NB4 (cell line): ENCODE results near the gene NT5C3B.

Experiments
- DNase-seq: peaks from one replicate; pipeline ENCODE4 v3.0.0; 2010; ENCODE audit warnings: low read depth
- H3K4me3 ChIP-seq: one replicate; pipeline ENCODE4 v1.5.1; 2011; ENCODE audit warnings: mild to moderate bottlenecking, low read depth, low read length, moderate library complexity
- MYC ChIP-seq: IDR thresholded peaks from 2 replicates; pipeline ENCODE4 v1.6.1; 2011; ENCODE audit warnings: low read depth, low read length
- POLR2A ChIP-seq: IDR thresholded peaks from 2 replicates; pipeline ENCODE4 v1.6.1; 2011; ENCODE audit warnings: mild to moderate bottlenecking; ENCODE audit not compliant: insufficient read length; ENCODE audit errors: extremely low read depth
- TF ChIP-seq, protein P1 (sequence below): IDR thresholded peaks from one replicate; pipeline ENCODE4 v1.5.1; 2012; ENCODE audit warnings: low read depth, low read length
- TF ChIP-seq, protein P2 (sequence below): IDR thresholded peaks from 2 replicates; pipeline ENCODE4 v1.6.1; 2011; ENCODE audit warnings: low read depth, low read length

NT5C3B gene

DNA sequence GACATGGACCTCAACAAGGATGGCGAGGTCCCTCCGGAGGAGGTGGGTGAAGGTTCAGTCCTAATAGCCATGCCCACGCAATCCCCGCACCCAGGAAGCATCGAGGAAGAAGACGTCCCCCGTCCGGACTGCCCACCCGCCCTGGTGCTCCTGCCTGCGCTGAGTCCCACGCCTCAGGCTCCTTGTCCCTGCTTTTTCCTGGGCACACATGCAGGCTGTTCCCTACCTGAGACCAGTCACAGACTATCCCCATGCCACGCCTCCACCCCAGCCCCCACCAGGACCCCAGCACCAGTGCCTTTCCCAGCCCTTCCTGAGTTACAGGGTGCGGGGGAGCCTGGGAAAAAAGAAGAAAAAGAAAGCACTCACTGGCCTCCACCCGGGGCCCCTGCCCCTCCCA lies 14.3 kb downstream of the NT5C3B start:
- no peak for DNase-seq
- TF ChIP-seq POLR2A (no peak), MYC (no peak)
- TF ChIP-seq, protein P1, sequence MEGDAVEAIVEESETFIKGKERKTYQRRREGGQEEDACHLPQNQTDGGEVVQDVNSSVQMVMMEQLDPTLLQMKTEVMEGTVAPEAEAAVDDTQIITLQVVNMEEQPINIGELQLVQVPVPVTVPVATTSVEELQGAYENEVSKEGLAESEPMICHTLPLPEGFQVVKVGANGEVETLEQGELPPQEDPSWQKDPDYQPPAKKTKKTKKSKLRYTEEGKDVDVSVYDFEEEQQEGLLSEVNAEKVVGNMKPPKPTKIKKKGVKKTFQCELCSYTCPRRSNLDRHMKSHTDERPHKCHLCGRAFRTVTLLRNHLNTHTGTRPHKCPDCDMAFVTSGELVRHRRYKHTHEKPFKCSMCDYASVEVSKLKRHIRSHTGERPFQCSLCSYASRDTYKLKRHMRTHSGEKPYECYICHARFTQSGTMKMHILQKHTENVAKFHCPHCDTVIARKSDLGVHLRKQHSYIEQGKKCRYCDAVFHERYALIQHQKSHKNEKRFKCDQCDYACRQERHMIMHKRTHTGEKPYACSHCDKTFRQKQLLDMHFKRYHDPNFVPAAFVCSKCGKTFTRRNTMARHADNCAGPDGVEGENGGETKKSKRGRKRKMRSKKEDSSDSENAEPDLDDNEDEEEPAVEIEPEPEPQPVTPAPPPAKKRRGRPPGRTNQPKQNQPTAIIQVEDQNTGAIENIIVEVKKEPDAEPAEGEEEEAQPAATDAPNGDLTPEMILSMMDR = no peak
- TF ChIP-seq, protein P2, sequence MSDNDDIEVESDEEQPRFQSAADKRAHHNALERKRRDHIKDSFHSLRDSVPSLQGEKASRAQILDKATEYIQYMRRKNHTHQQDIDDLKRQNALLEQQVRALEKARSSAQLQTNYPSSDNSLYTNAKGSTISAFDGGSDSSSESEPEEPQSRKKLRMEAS = no peak
- no peak overlapping the region for H3K4me3 ChIP-seq

DNA sequence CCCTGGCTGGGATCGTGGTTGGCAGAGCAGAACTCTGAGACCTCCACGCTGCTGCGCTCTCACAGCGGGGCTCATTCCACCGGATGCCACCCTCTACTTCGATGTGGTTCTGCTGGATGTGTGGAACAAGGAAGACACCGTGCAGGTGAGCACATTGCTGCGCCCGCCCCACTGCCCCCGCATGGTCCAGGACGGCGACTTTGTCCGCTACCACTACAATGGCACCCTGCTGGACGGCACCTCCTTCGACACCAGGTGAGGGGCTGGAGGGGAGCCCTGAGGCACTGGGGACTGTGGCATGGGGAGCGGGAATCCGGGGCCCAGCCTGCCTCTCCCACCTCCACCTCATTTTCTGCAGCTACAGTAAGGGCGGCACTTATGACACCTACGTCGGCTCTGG lies 18.0 kb downstream of the NT5C3B start:
- TF ChIP-seq MYC (no peak), POLR2A (no peak)
- TF ChIP-seq, protein P2 = no peak
- TF ChIP-seq, protein P1 = no peak
- no peak overlapping the region for H3K4me3 ChIP-seq
- DNase-seq = no peak

DNA sequence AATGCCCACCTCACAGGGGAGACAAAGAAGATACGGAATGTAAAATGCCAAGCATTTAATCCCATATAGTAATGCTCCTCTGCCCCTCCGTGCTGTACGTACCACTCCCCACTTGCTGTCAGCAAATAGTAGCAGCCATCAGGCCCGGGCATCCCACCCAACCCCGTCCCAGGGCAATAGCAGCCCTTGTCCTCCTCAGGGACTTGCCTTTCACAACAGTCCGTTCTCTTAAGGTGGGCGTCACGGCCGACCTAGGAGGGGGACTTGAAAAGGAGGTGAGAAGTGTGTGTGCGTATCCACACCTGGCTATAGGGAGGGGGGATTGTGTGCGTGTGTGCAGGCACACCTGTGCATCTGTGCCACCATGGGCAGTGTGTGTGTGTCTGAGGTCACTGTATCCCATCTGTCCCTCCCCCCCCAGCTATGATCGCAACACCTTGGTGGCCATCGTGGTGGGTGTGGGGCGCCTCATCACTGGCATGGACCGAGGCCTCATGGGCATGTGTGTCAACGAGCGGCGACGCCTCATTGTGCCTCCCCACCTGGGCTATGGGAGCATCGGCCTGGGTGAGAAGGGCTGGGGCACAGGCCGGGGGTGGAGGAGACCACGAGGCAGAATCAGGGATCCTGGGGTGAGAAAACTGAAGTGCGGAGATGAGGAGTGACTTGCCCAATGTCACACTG lies 19.3 kb downstream of the NT5C3B start:
- no peak overlapping the region for H3K4me3 ChIP-seq
- TF ChIP-seq, protein P2 = no peak
- no peak for TF ChIP-seq POLR2A
- TF ChIP-seq, protein P1 = no peak
- no peak for TF ChIP-seq MYC
- no peak for DNase-seq

DNA sequence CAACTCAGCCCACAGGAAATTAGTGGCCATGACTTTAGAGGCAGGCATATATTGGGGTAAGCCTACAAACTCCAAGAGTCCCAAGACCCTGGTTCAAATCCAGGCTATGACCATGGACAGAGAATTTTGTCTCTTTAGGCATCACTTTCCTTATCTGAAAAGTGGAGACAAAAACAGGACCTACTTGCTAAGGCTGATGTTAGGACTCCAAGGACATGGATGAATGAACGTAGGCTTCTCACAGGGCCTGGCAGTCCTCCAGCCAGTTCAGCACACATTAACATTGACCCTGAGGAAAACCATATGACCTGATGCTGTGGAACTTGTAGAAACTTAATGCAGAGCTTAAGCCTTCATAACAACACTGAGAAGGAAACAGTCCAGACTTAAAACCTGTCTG lies 21.8 kb downstream of the NT5C3B start:
- TF ChIP-seq POLR2A (no peak), MYC (no peak)
- DNase-seq = no peak
- no peak overlapping the region for H3K4me3 ChIP-seq

DNA sequence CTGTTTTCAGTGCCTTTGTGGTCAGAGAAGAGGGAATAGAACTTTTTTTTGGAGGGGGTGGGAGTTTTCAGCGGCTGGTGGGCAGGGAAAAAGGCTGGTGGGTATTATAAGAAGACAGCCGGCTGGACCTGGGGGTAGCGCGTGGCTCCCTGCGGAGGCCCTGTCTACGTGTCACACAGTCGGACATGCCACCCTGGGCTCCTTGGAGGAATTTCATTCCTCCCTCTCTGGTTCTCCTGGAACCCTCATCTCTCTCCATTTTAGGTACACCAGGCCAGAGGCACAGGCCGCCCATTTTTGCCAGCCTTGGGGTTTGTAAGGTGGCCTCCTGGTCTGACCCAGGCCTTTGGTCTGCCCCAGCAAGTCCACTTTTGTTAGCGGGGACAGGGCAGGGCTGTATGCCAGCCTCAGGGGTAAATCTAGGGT lies 22.3 kb downstream of the NT5C3B start:
- TF ChIP-seq, protein P1 = no peak
- TF ChIP-seq MYC = no peak
- TF ChIP-seq, protein P2 = no peak
- no peak for TF ChIP-seq POLR2A
- no peak overlapping the region for H3K4me3 ChIP-seq
- DNase-seq = no peak

DNA sequence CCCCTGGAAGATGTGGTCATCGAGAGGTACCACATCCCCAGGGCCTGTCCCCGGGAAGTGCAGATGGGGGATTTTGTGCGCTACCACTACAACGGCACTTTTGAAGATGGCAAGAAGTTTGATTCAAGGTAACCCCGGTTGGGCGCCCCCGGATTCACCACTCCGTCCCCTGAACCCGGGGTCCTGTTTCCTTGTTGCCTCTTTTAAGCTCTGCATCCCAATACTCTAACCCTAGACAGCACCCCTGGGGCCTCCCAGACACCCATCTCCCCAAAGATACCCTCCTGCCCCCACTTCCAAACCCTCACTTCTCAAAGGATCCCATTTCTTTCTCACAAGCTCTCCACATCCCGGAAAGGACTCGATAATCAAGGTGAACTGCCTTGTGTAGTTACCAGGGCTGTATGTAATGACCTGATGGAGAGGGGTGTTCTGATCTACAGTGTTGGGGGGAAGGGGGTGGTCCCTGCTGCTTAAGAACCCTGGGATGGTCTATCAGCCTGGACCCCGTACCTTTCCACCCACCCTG lies 22.8 kb downstream of the NT5C3B start:
- H3K4me3 ChIP-seq = no peak overlapping the region
- DNase-seq = no peak
- TF ChIP-seq POLR2A (no peak), MYC (no peak)
- TF ChIP-seq, protein P2 = no peak
- TF ChIP-seq, protein P1 = no peak
